GM12892 (cell line): ENCODE results near the gene WLS.

Source experiments
- POLR2A ChIP-seq: IDR thresholded peaks from 2 replicates; pipeline ENCODE4 v1.6.1; 2011; ENCODE audit warnings: low read depth, low read length, control low read depth
- POLR2AphosphoS5 ChIP-seq: IDR thresholded peaks from 2 replicates; pipeline ENCODE4 v1.6.1; 2011; ENCODE audit warnings: low read depth, low read length, control low read depth
- TAF1 ChIP-seq: IDR thresholded peaks from 2 replicates; pipeline ENCODE4 v1.6.1; 2011; ENCODE audit warnings: low read depth, mild to moderate bottlenecking, control low read depth, low read length, borderline replicate concordance

- TF ChIP-seq TAF1 (no peak), POLR2A (no peak), POLR2AphosphoS5 (no peak)
Measured at GRCh38 chr1:68198752-68199151, 33.6 kb downstream of the WLS start.
